HepG2 (cell line): ENCODE results near the gene NEU1. TPM values are rescaled to one million over a fixed set of nuclear protein-coding genes. Genes with fewer than 3 reads are reported as not detected.

Experiments
- GABPA ChIP-seq, 2 experiments: IDR thresholded peaks; 2 replicates each; pipeline ENCODE4 v1.6.1; 2011 to 2016; ENCODE audit warnings: low read depth in 2 of 2, low read length in 1 of 2, missing biosample characterization in 1 of 2, missing genetic modification characterization in 1 of 2
- GATAD2A ChIP-seq: IDR thresholded peaks from 2 replicates; pipeline ENCODE4 v1.6.1; 2016
- HNRNPLL ChIP-seq: fragments of 200-400 bp; formaldehyde crosslinking; IDR thresholded peaks from 2 replicates; pipeline ENCODE4 v1.6.1; 2017; ENCODE audit warnings: mild to moderate bottlenecking, low read depth, low read length; ENCODE audit not compliant: poor library complexity, severe bottlenecking
- HOXD1 ChIP-seq: sonication (generic); formaldehyde crosslinking; IDR thresholded peaks from 2 replicates; pipeline ENCODE4 v1.5.0; 2020; ENCODE audit warnings: missing genetic modification reagents
- JDP2 ChIP-seq: sonication (generic); formaldehyde crosslinking; IDR thresholded peaks from 2 replicates; pipeline ENCODE4 v1.8.1; 2022; ENCODE audit warnings: missing genetic modification reagents, borderline replicate concordance
- MTA3 ChIP-seq: sonication (generic); formaldehyde crosslinking; IDR thresholded peaks from 2 replicates; pipeline ENCODE4 v1.4.0; 2020; ENCODE audit warnings: missing genetic modification reagents
- MXI1 ChIP-seq: IDR thresholded peaks from 3 replicates; pipeline ENCODE4 v1.6.1; 2012; ENCODE audit warnings: low read depth, low read length, inconsistent platforms, borderline replicate concordance
- SIN3A ChIP-seq: IDR thresholded peaks from 2 replicates; pipeline ENCODE4 v1.6.1; 2011; ENCODE audit warnings: low read depth, mild to moderate bottlenecking, control low read depth, low read length, borderline replicate concordance
- SIN3B ChIP-seq: fragments of 150-350 bp; IDR thresholded peaks from 2 replicates; pipeline ENCODE4 v1.6.1; 2014; ENCODE audit warnings: low read length
- TOPORS ChIP-seq: sonication (generic); formaldehyde crosslinking; IDR thresholded peaks from 2 replicates; pipeline ENCODE4 v1.8.0; 2023; ENCODE audit warnings: mild to moderate bottlenecking, missing genetic modification reagents
- ZNF17 ChIP-seq: sonication (generic); formaldehyde crosslinking; IDR thresholded peaks from 2 replicates; pipeline ENCODE4 v1.5.0; 2020; ENCODE audit warnings: mild to moderate bottlenecking, missing genetic modification reagents
- ZNF644 ChIP-seq: IDR thresholded peaks from 2 replicates; pipeline ENCODE4 v1.6.1; 2016; ENCODE audit warnings: low read depth
- ZNF777 ChIP-seq: sonication (generic); formaldehyde crosslinking; IDR thresholded peaks from 2 replicates; pipeline ENCODE4 v1.4.0; 2020; ENCODE audit warnings: missing genetic modification reagents
- ZNF788 ChIP-seq: sonication (generic); formaldehyde crosslinking; IDR thresholded peaks from 2 replicates; pipeline ENCODE4 v1.5.0; 2020; ENCODE audit warnings: mild to moderate bottlenecking, missing genetic modification reagents, borderline replicate concordance
- polyA plus RNA-seq, 8 experiments: library from polyadenylated mRNA; depleted of rRNA in 3 of 8; stranded (reverse) in 7 of 8; unstranded in 1 of 8; fragments of >200 nt; fragmentation: Illumina TruSeq in 4 of 8; extraction: Trizol in 4 of 8; gene quantifications; 2 replicates each; pipeline versions ENCODE4 v1.2.1 to v1.2.3, GENCODE V29; 2011 to 2016; ENCODE audit warnings: low read depth in 4 of 8, missing spikeins in 1 of 8, mixed read lengths in 1 of 8; ENCODE audit not compliant: insufficient read depth in 1 of 8
- total RNA-seq, 5 experiments: library from RNA; depleted of rRNA; stranded (reverse); fragments of >200 nt; fragmentation: Illumina TruSeq; extraction: Trizol; gene quantifications; 2 replicates each; pipeline ENCODE4 v1.2.3, GENCODE V29; 2016; ENCODE audit warnings: low read depth in 1 of 5
- TF ChIP-seq, protein P1 (sequence below): sonication (generic); formaldehyde crosslinking; IDR thresholded peaks from 2 replicates; pipeline ENCODE4 v1.5.1; 2020; ENCODE audit warnings: missing genetic modification reagents, mild to moderate bottlenecking, borderline replicate concordance
- TF ChIP-seq, protein P2 (sequence below): sonication (generic); formaldehyde crosslinking; IDR thresholded peaks from 2 replicates; pipeline ENCODE4 v1.4.0; 2020; ENCODE audit warnings: missing genetic modification reagents, borderline replicate concordance
- TF ChIP-seq, protein P3 (sequence below): sonication (generic); formaldehyde crosslinking; IDR thresholded peaks from 2 replicates; pipeline ENCODE4 v1.9.0; 2021; ENCODE audit warnings: missing genetic modification reagents, borderline replicate concordance
- TF ChIP-seq, protein P4 (sequence below): sonication (generic); formaldehyde crosslinking; IDR thresholded peaks from 2 replicates; pipeline ENCODE4 v1.4.0; 2020; ENCODE audit warnings: missing genetic modification reagents, borderline replicate concordance

The NEU1 gene
- total and polyA plus RNA-seq, 2 of the 13 experiments (the other 11 are each of a cell fraction or from before 2014, with no cell fraction given), result 215 to 297 TPM

DNA sequence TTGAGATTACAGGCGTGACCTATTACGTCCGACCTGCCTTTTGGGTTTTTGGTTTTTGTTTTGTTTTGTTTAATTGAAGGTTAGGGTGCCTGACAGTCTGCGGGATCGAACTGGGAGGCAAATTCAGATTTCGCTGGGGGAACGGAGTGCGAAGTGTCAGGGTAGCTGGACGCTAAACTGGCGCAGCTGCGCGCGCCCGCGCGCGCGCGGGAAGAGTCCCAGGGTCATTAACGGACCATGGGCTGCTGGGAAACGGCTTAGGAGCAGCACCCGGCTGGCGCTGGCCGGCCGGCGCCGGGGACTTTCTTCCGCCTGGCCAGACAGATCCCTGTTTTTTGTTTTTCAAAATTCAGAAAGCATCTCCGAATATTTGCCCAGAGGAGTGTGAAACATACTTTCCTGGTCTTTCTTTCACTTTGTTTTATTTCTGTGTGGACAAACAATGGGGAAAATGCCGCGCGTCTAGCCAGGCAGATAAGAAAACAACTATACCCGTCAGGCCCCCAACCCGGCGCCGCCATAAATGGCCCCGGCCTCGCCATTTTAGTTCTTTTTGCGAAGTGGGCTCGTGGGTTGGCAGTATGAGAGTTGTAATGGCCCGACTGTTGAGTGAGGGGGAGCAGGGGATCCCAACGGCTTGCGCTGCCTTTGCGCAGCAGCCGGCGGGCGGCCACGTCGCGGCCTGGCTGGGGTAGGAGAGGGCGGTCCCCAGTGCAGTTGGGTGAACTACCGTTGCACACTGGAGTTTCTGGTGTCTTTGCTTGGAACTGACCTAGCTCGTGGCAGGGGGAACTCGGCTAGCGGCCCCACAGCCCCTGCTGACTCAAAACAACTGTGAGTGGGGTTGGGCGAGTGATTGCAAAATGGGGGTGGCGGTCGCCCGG, 28.0 kb downstream of the NEU1 start (continued):
- TF ChIP-seq HOXD1 (CRISPR knock-in tag), result peak; percentile 48; the same call in 1 of the 2 replicates
- TF ChIP-seq ZNF17 (CRISPR knock-in tag), result no peak
- TF ChIP-seq ZNF777 (CRISPR knock-in tag), result peak; percentile 62
- TF ChIP-seq TOPORS (CRISPR knock-in tag), result peak; percentile 85
- no peak for TF ChIP-seq JDP2
- TF ChIP-seq MTA3 (CRISPR knock-in tag), result 0 out of 2 replicates have a peak, but pooled peaks have one; percentile 69
- peak; percentile 42; the same call in 2 of the 3 replicates for TF ChIP-seq MXI1
- TF ChIP-seq ZNF788, result peak; percentile 83; the same call in 1 of the 2 replicates
- TF ChIP-seq, protein P1, sequence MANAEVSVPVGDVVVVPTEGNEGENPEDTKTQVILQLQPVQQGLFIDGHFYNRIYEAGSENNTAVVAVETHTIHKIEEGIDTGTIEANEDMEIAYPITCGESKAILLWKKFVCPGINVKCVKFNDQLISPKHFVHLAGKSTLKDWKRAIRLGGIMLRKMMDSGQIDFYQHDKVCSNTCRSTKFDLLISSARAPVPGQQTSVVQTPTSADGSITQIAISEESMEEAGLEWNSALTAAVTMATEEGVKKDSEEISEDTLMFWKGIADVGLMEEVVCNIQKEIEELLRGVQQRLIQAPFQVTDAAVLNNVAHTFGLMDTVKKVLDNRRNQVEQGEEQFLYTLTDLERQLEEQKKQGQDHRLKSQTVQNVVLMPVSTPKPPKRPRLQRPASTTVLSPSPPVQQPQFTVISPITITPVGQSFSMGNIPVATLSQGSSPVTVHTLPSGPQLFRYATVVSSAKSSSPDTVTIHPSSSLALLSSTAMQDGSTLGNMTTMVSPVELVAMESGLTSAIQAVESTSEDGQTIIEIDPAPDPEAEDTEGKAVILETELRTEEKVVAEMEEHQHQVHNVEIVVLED, result peak; percentile 70
- TF ChIP-seq, protein P2, sequence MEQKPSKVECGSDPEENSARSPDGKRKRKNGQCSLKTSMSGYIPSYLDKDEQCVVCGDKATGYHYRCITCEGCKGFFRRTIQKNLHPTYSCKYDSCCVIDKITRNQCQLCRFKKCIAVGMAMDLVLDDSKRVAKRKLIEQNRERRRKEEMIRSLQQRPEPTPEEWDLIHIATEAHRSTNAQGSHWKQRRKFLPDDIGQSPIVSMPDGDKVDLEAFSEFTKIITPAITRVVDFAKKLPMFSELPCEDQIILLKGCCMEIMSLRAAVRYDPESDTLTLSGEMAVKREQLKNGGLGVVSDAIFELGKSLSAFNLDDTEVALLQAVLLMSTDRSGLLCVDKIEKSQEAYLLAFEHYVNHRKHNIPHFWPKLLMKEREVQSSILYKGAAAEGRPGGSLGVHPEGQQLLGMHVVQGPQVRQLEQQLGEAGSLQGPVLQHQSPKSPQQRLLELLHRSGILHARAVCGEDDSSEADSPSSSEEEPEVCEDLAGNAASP (CRISPR knock-in tag), result peak; percentile 68
- TF ChIP-seq, protein P3, sequence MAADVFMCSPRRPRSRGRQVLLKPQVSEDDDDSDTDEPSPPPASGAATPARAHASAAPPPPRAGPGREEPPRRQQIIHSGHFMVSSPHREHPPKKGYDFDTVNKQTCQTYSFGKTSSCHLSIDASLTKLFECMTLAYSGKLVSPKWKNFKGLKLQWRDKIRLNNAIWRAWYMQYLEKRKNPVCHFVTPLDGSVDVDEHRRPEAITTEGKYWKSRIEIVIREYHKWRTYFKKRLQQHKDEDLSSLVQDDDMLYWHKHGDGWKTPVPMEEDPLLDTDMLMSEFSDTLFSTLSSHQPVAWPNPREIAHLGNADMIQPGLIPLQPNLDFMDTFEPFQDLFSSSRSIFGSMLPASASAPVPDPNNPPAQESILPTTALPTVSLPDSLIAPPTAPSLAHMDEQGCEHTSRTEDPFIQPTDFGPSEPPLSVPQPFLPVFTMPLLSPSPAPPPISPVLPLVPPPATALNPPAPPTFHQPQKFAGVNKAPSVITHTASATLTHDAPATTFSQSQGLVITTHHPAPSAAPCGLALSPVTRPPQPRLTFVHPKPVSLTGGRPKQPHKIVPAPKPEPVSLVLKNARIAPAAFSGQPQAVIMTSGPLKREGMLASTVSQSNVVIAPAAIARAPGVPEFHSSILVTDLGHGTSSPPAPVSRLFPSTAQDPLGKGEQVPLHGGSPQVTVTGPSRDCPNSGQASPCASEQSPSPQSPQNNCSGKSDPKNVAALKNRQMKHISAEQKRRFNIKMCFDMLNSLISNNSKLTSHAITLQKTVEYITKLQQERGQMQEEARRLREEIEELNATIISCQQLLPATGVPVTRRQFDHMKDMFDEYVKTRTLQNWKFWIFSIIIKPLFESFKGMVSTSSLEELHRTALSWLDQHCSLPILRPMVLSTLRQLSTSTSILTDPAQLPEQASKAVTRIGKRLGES, result peak; percentile 81
- peak; percentile 38 for TF ChIP-seq GATAD2A
- peak; percentile 96 for TF ChIP-seq HNRNPLL
- TF ChIP-seq SIN3A, result peak; percentile 79; the same call in 1 of the 2 replicates
- 0 out of 2 replicates have a peak, but pooled peaks have one; percentile 33 for TF ChIP-seq SIN3B
- no peak for TF ChIP-seq ZNF644 (CRISPR knock-in tag)
- no peak for TF ChIP-seq GABPA (IDR thresholded peaks at IDR 0.05; ENCODE audit: low read depth, low read length)
- no peak; the same call in 1 of the 2 replicates for TF ChIP-seq GABPA (CRISPR knock-in tag; IDR thresholded peaks at IDR 0.05; ENCODE audit: low read depth)
- TF ChIP-seq, protein P4, sequence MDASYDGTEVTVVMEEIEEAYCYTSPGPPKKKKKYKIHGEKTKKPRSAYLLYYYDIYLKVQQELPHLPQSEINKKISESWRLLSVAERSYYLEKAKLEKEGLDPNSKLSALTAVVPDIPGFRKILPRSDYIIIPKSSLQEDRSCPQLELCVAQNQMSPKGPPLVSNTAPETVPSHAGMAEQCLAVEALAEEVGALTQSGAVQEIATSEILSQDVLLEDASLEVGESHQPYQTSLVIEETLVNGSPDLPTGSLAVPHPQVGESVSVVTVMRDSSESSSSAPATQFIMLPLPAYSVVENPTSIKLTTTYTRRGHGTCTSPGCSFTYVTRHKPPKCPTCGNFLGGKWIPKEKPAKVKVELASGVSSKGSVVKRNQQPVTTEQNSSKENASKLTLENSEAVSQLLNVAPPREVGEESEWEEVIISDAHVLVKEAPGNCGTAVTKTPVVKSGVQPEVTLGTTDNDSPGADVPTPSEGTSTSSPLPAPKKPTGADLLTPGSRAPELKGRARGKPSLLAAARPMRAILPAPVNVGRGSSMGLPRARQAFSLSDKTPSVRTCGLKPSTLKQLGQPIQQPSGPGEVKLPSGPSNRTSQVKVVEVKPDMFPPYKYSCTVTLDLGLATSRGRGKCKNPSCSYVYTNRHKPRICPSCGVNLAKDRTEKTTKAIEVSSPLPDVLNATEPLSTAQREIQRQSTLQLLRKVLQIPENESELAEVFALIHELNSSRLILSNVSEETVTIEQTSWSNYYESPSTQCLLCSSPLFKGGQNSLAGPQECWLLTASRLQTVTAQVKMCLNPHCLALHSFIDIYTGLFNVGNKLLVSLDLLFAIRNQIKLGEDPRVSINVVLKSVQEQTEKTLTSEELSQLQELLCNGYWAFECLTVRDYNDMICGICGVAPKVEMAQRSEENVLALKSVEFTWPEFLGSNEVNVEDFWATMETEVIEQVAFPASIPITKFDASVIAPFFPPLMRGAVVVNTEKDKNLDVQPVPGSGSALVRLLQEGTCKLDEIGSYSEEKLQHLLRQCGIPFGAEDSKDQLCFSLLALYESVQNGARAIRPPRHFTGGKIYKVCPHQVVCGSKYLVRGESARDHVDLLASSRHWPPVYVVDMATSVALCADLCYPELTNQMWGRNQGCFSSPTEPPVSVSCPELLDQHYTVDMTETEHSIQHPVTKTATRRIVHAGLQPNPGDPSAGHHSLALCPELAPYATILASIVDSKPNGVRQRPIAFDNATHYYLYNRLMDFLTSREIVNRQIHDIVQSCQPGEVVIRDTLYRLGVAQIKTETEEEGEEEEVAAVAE (CRISPR knock-in tag), result peak; percentile 86
